ENCODE data around the gene SCYL1. TPM values are rescaled to one million over a fixed set of nuclear protein-coding genes. Genes with fewer than 3 reads are reported as not detected.
A peak's percentile ranks its signal among the peaks of the same experiment; 100 is the strongest.

Gene SCYL1
- total RNA-seq, 2 donors from 2014 or later, result 84.5 to 112 TPM

- H3K27me3 Mint-ChIP-seq, result no peaks in the 10 kb centered on the region
- H3K36me3 Mint-ChIP-seq, result no peaks in the 10 kb centered on the region
- H3K4me3 Mint-ChIP-seq, result peak overlapping the region; percentile 88
- H3K9me3 Mint-ChIP-seq, result no peaks in the 10 kb centered on the region
- DNase-seq (ENCODE audit: low spot score) (no peak), ATAC-seq (no peak)
- peaks cover 54% of the 10 kb centered on the region in 2 donors for H3K4me1 Mint-ChIP-seq (ENCODE audit: low read depth in 2 of 2)
- peak overlapping the region; percentile 87 to 93 for H3K27ac Mint-ChIP-seq
Observed at GRCh38 chr11:65574811-65575567, 50.1 kb downstream of the SCYL1 start.

GRCh38 chr11:65575568-65576231, 50.8 kb downstream of the SCYL1 start, which contains the start of gene EHBP1L1:
Gene EHBP1L1 (plus strand): TSS chr11:65576053. CDS start chr11:65576303, 250 bp downstream.
- ATAC-seq (peak; percentile 58 to 69), DNase-seq (ENCODE audit: low spot score) (peak; percentile 90)
- H3K4me1 Mint-ChIP-seq (ENCODE audit: low read depth in 2 of 2), result peaks cover 47 to 53% of the 10 kb centered on the region in 2 donors
- H3K4me3 Mint-ChIP-seq, result peak within 1 kb of the TSS; percentile 88
- no peaks in the 10 kb centered on the region for H3K9me3 Mint-ChIP-seq
- H3K27me3 Mint-ChIP-seq, result no peaks in the 10 kb centered on the region
- no peaks in the 10 kb centered on the region for H3K36me3 Mint-ChIP-seq
- peak within 1 kb of the TSS; percentile 87 to 93 for H3K27ac Mint-ChIP-seq

- ATAC-seq, result peak in 1 of 2 donors; percentile 3
- no peak for DNase-seq (ENCODE audit: low spot score)
- Mint-ChIP-seq H3K4me1 (ENCODE audit: low read depth in 2 of 2) (peaks cover 41 to 48% of the 10 kb centered on the region in 2 donors), H3K27me3 (no peaks in the 10 kb centered on the region), H3K4me3 (peak overlapping the region; percentile 82), H3K9me3 (no peaks in the 10 kb centered on the region), H3K27ac (peak overlapping the region; percentile 58 to 86), H3K36me3 (no peaks in the 10 kb centered on the region)
Observed at GRCh38 chr11:65576232-65576866, 51.5 kb downstream of the SCYL1 start.

GRCh38 chr11:65576867-65577755, 52.2 kb downstream of the SCYL1 start:
- DNase-seq (ENCODE audit: low spot score), result no peak
- peak overlapping the region; percentile 82 for H3K4me3 Mint-ChIP-seq
- H3K9me3 Mint-ChIP-seq, result no peaks in the 10 kb centered on the region
- no peaks in the 10 kb centered on the region for H3K27me3 Mint-ChIP-seq
- ATAC-seq, result peak in 1 of 2 donors; percentile 7
- H3K36me3 Mint-ChIP-seq, result no peaks in the 10 kb centered on the region
- peaks cover 33 to 45% of the 10 kb centered on the region in 2 donors for H3K4me1 Mint-ChIP-seq (ENCODE audit: low read depth in 2 of 2)
- peak overlapping the region; percentile 58 to 86 for H3K27ac Mint-ChIP-seq

- peaks cover 35 to 47% of the 10 kb centered on the region in 2 donors for H3K4me1 Mint-ChIP-seq (ENCODE audit: low read depth in 2 of 2)
- DNase-seq (ENCODE audit: low spot score) (no peak), ATAC-seq (no peak)
- H3K27me3 Mint-ChIP-seq, result no peaks in the 10 kb centered on the region
- peak overlapping the region; percentile 82 for H3K4me3 Mint-ChIP-seq
- no peaks in the 10 kb centered on the region for H3K36me3 Mint-ChIP-seq
- H3K9me3 Mint-ChIP-seq, result no peaks in the 10 kb centered on the region
- peak overlapping the region; percentile 58 to 86 for H3K27ac Mint-ChIP-seq
Observed at GRCh38 chr11:65577756-65578109, 52.9 kb downstream of the SCYL1 start.

- Mint-ChIP-seq H3K27ac (peak overlapping the region; percentile 58 to 86), H3K9me3 (no peaks in the 10 kb centered on the region), H3K4me1 (ENCODE audit: low read depth in 2 of 2) (peaks cover 39 to 51% of the 10 kb centered on the region in 2 donors), H3K4me3 (peak overlapping the region; percentile 82), H3K27me3 (no peaks in the 10 kb centered on the region), H3K36me3 (no peaks in the 10 kb centered on the region)
- DNase-seq (ENCODE audit: low spot score) (no peak), ATAC-seq (no peak)
Observed at GRCh38 chr11:65578134-65578533, 53.3 kb downstream of the SCYL1 start.

- Mint-ChIP-seq H3K9me3 (no peaks in the 10 kb centered on the region), H3K36me3 (no peaks in the 10 kb centered on the region), H3K27me3 (no peaks in the 10 kb centered on the region), H3K4me1 (ENCODE audit: low read depth in 2 of 2) (peaks cover 41 to 54% of the 10 kb centered on the region in 2 donors), H3K4me3 (peak overlapping the region; percentile 82), H3K27ac (peak overlapping the region; percentile 58 to 86)
- ATAC-seq, result no peak
- DNase-seq (ENCODE audit: low spot score), result no peak
Observed at GRCh38 chr11:65578667-65579066, 53.8 kb downstream of the SCYL1 start.

GRCh38 chr11:65579291-65579690, 54.4 kb downstream of the SCYL1 start:
- ATAC-seq, result no peak
- no peak for DNase-seq (ENCODE audit: low spot score)
- Mint-ChIP-seq H3K9me3 (no peaks in the 10 kb centered on the region), H3K4me3 (no peak overlapping the region), H3K4me1 (ENCODE audit: low read depth in 2 of 2) (peaks cover 40 to 56% of the 10 kb centered on the region in 2 donors), H3K27me3 (no peaks in the 10 kb centered on the region), H3K27ac (peak overlapping the region in 1 of 2 donors; percentile 86), H3K36me3 (no peaks in the 10 kb centered on the region)

GRCh38 chr11:65580031-65580692, 55.3 kb downstream of the SCYL1 start:
- Mint-ChIP-seq H3K36me3 (no peaks in the 10 kb centered on the region), H3K9me3 (no peaks in the 10 kb centered on the region), H3K27ac (peak overlapping the region; percentile 43 to 86), H3K4me1 (ENCODE audit: low read depth in 2 of 2) (peaks cover 35 to 51% of the 10 kb centered on the region in 2 donors), H3K4me3 (no peak overlapping the region), H3K27me3 (no peaks in the 10 kb centered on the region)
- ATAC-seq (no peak), DNase-seq (ENCODE audit: low spot score) (no peak)

GRCh38 chr11:65580756-65581155, 55.9 kb downstream of the SCYL1 start:
- no peak overlapping the region for H3K4me3 Mint-ChIP-seq
- H3K36me3 Mint-ChIP-seq, result no peaks in the 10 kb centered on the region
- H3K4me1 Mint-ChIP-seq (ENCODE audit: low read depth in 2 of 2), result peaks cover 30 to 47% of the 10 kb centered on the region in 2 donors
- ATAC-seq, result no peak
- DNase-seq (ENCODE audit: low spot score), result no peak
- H3K27ac Mint-ChIP-seq, result peak overlapping the region; percentile 43 to 54
- no peaks in the 10 kb centered on the region for H3K27me3 Mint-ChIP-seq
- H3K9me3 Mint-ChIP-seq, result no peaks in the 10 kb centered on the region

- Mint-ChIP-seq H3K4me1 (ENCODE audit: low read depth in 2 of 2) (peaks cover 38 to 54% of the 10 kb centered on the region in 2 donors), H3K36me3 (no peaks in the 10 kb centered on the region), H3K27ac (peak overlapping the region; percentile 65 to 90), H3K27me3 (no peaks in the 10 kb centered on the region), H3K4me3 (no peak overlapping the region), H3K9me3 (no peaks in the 10 kb centered on the region)
- DNase-seq (ENCODE audit: low spot score) (no peak), ATAC-seq (no peak)
Observed at GRCh38 chr11:65581928-65582327, 57.0 kb downstream of the SCYL1 start.

GRCh38 chr11:65583589-65583988, 58.7 kb downstream of the SCYL1 start:
- no peaks in the 10 kb centered on the region for H3K9me3 Mint-ChIP-seq
- DNase-seq (ENCODE audit: low spot score), result no peak
- no peak for ATAC-seq
- no peaks in the 10 kb centered on the region for H3K27me3 Mint-ChIP-seq
- H3K36me3 Mint-ChIP-seq, result no peaks in the 10 kb centered on the region
- peak overlapping the region; percentile 65 to 90 for H3K27ac Mint-ChIP-seq
- no peak overlapping the region for H3K4me3 Mint-ChIP-seq
- H3K4me1 Mint-ChIP-seq (ENCODE audit: low read depth in 2 of 2), result peaks cover 42 to 57% of the 10 kb centered on the region in 2 donors

GRCh38 chr11:65584106-65584505, 59.2 kb downstream of the SCYL1 start:
- ATAC-seq, result no peak
- H3K36me3 Mint-ChIP-seq, result no peaks in the 10 kb centered on the region
- no peaks in the 10 kb centered on the region for H3K9me3 Mint-ChIP-seq
- H3K27me3 Mint-ChIP-seq, result no peaks in the 10 kb centered on the region
- H3K27ac Mint-ChIP-seq, result peak overlapping the region in 1 of 2 donors; percentile 90
- no peak for DNase-seq (ENCODE audit: low spot score)
- no peak overlapping the region for H3K4me3 Mint-ChIP-seq
- H3K4me1 Mint-ChIP-seq (ENCODE audit: low read depth in 2 of 2), result peaks cover 45 to 57% of the 10 kb centered on the region in 2 donors
